Measurements from ENCODE around the gene MCCC1.
A peak's percentile ranks its signal among the peaks of the same experiment; 100 is the strongest.
"Not testable (repeated sequence)": the region's sequence is repeated elsewhere in the genome, so short reads cannot be mapped to it uniquely, and the experiment has no call there.

The MCCC1 gene

DNA sequence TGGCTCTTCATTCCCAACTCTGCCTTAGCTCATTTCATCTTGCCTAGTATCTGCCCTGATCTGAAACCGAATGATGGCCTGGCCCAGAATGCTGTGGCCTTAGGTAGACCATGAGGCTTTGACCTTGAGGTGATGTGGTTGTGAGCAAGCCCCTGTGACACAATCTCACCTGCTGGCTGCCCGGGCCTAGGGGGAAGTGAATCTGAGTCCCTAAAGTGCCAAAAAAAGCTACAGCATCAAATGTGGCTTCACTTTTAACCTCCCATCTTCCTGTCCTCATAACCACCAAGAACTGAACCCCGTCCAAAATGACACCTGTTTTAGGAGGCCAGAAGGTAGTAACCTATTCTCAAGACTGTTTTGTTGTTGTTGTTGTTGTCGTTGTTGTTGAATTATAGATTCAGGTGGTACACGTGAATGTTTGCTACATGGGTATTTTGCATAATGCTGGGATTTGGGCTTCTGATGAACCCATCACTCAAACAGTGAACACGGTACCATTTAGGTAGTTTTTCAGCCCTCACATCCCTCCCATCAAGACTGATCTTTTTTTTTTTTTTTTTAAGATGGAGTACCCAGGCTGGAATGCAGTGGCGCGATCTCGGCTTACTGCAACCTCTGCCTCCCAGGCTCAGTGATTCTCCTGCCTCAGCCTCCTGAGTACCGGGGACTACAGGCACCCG is 54.6 kb downstream of the MCCC1 start:
- DNase-seq = no peak

DNA sequence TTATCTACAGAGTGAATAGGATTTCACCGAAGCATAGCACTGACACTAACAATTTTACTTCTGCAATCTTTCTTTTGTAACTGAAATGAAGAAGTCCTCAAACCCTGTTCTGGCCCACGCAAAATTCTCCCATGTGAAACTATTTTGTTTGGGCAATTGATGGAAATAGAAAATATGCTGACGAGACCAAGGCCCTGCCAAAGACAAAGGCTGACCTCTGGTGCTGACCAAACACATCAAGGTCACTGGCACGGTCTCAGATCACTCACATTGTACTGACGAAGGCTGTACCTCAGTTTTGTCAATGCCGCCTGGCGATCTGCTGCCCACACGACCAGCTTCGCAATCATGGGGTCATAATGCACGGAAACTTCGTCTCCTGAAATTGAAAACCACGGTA is 60.5 kb downstream of the MCCC1 start:
- peak; percentile 26 to 54 for DNase-seq

DNA sequence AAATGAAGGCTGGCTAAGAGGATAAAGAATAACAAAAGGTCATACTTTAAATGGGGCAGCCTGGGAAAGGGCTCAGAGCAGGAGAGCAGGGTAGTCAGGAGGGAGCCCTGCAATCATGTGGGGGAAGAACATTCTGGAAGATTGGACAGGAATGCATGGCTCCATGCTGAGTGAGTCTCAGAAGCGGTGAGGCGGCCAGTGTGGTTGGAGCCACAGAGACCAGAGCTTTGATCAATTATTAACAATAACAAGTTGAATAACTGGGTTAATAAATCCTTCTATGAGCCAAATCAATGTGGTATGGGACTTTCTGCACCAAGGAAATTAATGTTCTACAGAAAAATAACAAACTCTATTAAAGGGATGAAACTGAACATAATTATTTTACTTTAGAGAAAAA is 61.1 kb downstream of the MCCC1 start:
- DNase-seq = no peak

DNA sequence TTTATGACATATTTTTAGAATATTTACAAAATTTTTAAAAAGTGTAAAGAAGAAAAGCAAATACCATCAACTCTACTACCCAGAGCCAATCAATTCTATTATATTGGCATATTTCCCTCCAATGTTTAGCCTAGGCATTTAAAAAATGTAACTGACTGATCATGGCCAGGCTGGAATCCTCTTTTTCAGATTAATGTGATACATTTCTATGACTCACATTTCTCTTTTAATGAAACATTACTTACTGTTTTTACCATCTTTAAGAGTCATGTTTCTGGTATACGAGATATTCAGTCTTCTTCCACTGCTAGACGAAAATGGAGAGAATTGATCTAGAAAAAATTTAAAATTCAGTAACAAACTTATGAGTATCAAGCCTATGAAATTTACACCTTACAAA is 65.5 kb downstream of the MCCC1 start:
- DNase-seq = no peak

DNA sequence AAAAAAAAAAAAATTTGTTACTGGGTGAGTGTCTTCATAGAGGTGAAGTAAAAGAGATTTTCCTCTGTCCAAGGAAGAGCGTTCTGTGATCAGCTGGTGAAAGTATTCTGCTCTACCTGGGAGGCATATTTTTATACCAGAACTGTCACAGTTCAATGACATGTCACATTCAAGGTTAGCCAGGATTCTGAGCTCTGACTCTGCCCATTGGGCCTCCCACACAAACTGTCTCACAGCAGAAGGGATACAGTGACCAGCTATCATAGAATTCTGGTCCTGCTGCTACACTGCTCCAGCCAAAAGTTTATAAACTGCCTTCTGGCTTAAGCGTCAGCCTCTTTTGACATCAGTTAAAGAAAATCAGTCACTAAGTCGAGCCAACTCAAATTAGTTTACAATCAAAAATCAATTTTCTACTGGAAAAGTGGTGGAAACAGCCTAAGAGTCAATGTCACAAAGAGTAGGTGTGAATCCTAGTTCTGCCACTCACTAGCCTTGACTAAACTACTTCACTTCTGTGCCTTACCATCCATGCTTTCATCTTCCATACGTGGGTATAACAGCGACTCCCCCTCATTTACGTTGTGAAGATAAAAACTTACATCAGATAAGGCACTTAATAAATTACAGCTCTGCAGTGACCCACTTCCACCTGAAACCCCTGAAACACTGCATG is 66.3 kb downstream of the MCCC1 start:
- no peak for DNase-seq

DNA sequence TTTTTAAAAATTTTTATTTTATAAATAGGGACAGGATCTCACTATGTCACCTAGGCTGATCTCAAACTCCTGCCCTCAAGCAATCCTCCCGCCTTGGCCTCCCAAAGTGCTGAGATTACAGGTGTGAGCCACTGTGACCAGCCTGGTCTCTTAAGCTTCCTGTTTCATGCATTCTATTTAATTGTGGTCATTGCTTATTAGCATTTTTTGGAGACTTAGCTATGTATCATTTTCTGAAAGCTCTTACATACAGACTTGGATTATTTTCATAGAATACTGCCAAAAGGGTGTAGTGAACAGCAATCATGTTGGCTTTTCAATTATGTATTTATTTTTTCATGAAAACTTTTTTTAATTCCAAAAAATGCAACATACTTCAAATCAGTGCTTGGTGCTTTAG is 67.5 kb downstream of the MCCC1 start:
- no peak for DNase-seq

DNA sequence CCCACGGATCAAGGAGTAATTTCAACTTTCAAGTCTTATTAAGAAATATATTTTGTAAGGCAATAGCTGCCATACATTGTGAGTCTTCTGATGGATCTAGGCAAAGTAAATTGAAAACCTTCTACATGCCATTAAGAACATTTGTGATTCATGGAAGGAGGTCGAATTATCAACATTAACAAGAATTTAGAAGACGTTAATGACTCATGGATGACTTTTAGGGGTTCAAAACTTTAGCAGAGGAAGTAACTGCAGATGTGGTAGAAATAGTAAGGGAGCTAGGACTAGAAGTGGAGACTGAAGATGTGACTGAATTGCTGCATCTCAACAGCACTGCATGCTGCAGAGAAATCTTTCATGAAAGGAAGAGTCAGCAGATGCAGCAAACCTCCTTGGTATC is 70.9 kb downstream of the MCCC1 start:
- no peak for DNase-seq

DNA sequence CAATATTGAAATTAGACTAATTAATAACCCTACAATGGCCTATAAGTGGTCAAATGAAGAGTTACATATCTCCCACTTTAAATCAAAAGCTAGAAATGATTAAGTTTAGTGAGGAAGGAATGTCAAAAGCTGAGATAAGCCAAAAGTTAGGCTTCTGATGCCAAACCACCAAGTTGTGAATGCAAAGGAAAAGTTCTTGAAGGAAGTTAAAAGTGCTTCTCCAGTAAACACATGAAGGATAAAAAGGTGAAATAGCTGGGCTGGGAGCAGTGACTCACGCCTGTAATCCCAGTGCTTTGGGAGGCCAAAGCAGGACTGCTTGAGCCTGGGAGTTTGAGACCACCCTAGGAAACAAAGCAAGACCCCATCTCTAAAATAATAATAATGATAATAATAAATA is 72.0 kb downstream of the MCCC1 start:
- no peak for DNase-seq

DNA sequence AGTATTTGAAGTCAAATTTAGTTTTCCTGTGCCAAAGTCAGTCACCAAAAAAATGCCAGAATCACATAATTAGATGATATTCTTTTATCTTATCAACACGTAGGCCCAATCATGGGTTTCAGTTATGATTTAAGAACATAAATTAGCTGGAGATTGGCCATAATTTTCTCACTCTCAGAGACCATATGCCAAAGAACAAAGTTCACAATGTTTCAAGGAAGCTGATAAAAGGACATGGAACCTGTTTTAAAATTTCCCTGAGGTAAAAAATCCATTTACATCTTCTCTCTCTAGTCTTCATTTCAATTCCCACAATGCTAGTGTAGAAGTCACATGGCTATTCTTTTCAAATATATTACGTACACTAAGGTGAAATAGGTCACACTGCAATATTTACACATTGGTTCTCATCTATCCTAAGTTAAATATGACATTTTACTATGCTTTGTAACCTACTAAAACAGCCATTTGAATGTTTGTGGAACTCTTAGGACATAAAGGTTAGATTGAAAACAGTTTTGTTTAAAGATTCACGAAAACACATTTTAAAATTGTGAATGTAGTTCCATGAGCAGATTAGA is 76.3 kb downstream of the MCCC1 start:
- no peak for DNase-seq

DNA sequence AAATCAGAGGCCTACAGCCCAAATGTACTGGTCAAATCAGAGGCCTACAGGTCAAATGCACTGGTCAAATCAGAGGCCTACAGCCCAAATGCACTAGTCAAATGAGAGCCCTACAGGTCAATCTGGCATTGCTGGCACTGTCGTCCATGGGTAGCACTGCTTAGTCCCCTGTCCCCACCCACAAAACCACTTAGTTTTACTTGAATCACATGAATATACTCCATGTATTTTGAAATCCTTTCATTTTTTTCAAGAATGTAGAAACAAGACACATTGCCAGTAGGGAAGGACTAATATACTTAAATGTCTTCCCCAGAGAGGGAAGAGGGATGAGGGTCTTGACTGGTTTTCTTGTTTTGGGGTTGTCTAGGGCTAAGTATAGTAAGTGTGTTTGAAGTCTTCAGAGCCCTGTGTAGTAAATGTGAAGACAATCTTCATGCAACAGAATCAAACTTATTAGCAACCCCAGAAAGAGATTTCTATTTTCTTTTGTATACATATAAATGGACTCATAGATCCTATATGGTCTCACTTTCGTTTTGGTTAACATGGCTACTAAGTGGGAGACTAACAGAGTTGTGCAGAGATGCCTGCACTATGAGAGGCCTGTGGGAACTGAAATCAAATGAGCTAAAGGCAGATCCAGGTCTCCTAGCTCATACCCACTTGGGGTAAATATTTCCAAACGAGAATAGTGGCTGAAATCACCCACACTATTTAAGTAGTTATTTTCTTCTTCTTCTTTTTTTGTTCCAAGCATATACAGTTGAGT is 80.7 kb downstream of the MCCC1 start:
- no peak for DNase-seq

DNA sequence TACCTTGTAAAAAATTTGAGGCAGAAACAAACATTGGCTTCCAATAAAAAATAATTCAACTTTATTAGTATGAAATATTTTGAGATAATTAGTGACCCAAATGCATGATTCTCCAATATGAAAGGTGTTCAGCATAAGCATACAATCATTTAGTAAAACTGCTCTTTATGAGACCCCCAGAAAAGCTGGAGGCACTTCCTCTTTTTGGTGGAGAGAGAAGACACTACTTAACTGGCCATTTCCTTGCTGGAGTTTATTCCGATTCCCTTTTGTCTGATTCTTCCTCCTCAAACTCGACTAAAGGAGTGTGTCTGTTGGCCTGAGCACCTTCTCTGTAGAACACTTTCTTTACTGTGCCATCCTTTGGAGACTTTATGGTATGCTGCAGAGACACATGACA is 84.1 kb downstream of the MCCC1 start:
- DNase-seq = no peak

DNA sequence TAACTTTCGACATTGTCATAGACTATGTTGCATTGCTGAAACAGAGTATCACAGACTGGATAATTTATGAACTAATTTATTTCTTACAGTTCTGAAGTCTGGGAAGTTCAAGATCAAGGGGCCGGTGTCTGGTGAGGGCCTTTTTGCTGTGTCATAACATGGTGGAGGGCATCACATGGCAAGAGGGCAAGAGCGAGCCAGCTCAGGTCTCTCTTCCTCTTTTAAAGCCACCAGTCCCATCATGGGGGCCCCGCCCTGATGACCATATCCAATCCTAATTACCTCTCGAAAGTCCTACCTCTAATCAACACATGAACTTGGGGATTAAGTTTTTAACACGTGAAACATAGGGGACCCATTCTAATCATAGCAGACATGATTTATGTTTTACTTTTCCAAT is 85.4 kb downstream of the MCCC1 start:
- DNase-seq = peak; percentile 9 to 26

DNA sequence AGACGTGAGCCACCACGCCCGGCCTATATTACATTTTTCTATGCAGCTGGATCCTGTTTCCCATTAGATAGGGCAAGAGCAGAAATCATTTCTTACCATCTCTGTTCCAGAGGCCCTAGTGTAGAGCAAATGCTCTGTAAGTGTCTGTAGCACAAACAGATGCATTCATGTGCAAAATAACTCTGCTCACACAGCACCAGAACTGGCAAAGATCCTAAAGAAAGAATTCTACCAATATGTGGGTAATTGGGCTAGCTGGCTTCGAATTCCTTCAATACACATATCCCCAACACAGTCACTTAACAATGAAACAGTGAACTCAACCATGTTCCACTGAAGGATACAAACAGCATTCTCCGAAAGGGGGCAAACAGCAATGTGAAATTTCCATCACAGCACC is 86.2 kb downstream of the MCCC1 start:
- no peak for DNase-seq

DNA sequence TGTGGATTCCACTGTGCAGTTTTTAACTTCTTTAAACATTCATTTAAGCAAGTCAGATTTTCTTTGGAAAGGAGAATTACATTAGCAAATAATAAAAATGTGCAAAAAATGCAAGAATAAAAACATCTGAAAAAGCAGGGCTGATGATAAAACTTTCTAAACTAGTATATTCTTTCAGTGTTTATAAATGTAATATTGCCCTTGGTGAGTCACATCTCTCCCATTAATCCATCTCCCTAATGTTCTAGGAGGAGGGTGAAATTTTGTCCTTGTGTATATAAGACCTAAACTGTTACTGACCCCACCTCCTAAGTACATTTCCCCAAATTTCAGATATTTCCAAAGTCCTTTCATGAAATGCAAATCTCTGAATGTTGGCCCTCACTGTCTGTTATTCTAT is 90.5 kb downstream of the MCCC1 start:
- no peak for DNase-seq

DNA sequence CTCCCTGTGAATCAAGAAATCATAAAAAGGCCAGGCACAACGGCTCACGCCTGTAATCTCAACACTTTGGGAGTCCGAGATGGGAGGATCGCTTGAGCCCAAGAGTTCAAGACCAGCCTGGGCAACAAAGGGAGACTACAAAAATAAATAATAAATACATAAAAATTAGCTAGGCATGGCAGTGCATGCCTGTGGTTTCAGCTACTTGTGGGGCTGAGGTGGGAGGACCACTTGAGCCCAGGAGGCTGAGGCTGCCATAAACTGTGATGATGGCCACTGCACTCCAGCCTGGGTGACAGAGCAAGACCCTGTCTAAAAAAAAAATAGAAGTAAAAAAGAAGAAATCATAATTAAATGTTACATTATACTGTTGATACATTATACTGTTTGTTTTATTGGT is 91.0 kb downstream of the MCCC1 start:
- DNase-seq = no peak

DNA sequence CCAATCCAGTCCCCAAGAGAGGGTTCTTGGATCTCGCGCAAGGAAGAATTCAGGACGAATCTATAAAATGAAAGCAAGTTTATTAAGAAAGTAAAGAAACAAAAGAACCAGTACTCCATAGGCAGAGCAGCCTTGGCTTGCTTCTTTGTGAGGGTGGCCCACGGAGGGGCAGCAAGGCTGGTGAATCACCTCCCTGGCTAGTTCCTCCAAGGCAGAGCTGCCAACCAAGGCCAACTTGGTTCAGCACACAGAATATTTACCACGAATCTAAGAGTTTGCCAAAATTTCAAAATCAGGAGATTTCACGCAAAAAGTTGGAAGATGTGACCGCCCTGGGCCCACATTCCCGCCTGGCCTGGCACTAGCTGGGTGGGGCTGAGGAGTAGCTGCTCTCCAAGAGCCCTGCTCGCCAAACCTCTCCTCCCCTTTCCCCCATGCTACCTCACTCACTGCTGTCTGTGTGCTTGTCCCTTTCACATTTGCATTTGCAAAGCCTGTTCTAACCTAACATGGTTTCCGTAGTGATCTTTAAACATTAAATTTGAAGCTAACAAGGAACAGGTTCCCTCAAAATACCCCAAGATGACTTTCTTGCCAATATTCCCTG is 92.8 kb downstream of the MCCC1 start:
- no peak for DNase-seq

DNA sequence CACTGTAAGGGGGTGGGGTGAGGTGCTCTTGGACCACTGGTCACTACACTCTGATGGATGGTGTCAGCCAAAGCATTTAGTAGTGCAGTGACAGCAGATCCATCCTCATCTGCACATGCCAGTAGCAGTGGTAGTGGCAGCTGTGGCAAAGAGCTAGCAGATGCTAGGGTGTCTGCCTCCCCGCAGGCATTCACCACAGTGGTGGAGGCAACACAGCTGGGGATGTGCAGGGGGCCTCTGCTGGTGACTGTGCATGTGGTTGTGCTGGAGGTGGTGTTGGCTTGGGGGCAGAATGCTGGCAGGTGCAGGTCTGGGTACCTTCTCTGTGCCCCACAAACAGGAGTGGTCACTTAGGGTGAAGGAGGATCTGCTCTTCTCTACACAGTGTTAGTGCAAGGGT is 99.5 kb downstream of the MCCC1 start:
- DNase-seq = no peak

DNA sequence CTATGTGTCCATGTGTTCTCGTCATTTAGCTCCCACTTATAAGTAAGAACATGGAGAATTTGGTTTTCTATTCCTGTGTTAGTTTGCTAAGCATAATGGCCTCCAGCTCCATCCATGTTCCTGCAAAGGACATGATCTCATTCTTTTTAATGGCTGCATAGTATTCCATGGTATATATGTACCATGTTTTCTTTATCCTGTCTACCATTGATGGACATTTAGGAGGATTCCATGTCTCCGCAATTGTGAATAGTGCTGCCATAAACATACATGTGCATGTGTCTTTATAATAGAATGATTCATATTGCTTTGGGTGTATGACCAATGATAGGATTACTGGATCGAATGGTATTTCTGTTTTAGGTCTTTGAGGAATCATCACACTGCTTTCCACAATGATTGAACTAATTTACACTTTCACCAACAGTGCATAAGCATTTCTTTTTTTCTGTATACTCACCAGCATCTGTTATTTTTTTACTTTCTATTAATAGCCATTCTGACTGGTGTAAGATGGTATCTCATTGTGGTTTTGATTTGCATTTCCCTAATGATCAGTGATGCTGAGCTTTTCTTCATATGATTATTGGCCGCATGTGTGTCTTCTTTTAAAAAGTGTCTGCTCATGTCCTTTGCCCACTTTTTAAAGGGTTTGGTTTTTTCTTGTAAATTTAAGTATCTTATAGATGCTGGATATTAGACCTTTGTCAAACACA is 105.7 kb downstream of the MCCC1 start:
- not testable (repeated sequence) for DNase-seq

DNA sequence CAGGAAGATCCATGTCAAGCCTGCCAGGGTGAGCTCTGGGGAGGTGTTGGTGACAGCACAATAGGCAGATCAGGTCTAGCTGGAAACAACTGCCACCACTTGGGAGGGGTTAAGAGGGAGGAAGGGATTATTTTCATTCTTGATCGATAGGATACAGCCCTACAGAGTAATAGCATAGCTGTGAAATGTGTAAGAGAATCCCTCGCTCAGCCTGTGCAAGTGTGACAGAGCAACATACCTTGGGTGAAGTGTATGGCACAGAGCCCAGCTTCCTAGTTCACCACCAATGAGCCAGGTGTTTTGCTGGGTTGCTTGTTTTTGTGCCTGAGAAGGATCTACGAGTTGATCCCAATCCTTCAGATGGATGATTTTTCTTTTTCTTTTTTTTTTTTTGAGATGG is 109.7 kb downstream of the MCCC1 start:
- no peak for DNase-seq

DNA sequence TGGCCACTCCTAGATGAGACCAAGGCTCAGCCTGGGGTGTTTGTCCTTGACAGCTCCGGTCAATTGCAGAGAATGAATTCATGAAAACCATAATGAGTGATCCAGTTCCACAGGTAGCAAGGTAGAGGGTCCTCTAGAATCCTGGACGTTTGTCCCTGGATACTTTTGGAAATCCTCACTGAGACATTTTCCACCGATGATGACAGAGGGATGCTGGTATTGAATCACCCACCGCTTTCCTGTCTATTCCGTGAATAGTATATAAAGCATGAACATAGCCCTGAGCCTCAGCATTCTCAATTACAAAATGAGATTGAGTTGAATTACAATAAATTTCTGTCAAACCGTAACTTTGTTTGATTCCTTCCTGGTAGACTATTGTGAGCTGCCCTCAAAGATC is 113.3 kb downstream of the MCCC1 start:
- no peak for DNase-seq

DNA sequence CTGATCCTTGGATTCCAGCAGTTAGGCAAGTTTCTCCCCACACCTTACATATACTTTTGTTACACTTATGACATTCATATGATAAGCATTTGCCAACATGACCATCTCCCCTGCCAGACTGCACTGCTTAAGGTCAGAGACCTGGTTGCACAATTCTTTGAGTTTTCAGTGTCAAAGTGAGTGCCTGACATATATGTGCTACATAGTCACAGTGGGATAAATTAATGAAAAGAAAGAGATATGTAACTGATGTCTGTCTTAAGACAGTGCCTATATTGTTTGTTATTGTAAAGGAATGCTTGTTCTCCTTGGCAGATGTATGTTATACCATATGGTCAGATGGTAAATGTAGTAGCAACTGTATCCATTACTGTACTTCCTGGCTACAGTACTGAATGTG is 115.4 kb downstream of the MCCC1 start:
- no peak for DNase-seq

DNA sequence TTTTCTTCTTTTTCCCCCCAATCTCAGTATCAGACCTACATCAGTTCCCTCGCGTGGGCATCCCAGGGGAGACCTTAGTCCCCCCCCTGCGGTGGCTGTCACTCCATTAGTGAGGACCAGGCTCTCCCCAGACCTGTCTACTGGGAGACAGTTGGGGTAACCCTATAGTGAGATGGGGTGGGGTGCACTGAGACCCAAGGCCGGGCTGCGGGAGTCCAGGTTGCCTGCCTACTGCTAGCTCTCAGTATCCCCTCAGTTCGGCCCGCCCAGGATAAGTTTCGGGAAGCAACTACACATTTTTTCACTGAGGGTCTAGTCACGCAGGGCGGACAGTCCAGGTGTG is 118.3 kb downstream of the MCCC1 start:
- DNase-seq = no peak

Data from inflammatory macrophage treated with lipopolysaccharide for 1 hour (primary cell).